PFSK-1 (cell line): ENCODE measurements around the gene PTPMT1.

Experiments used
- FOXP2 ChIP-seq: optimal IDR thresholded peaks from 2 replicates; pipeline ENCODE3; 2011; ENCODE audit warnings: borderline replicate concordance, control low read depth, inconsistent platforms; ENCODE audit not compliant: insufficient read depth; ENCODE audit errors: extremely low read length, extremely low read depth
- POLR2AphosphoS5 ChIP-seq: IDR thresholded peaks from 2 replicates; pipeline ENCODE4 v1.6.1; 2012; ENCODE audit warnings: low read depth, mild to moderate bottlenecking, control low read depth, low read length, moderate library complexity
- REST ChIP-seq, 2 experiments: IDR thresholded peaks; 2 replicates each; pipeline versions ENCODE4 v1.6.1 to v1.8.0; 2011 to 2012; ENCODE audit warnings: low read depth in 2 of 2, low read length in 2 of 2, control low read depth in 1 of 2, inconsistent platforms in 1 of 2, mild to moderate bottlenecking in 1 of 2, moderate library complexity in 1 of 2; ENCODE audit not compliant: insufficient read depth in 1 of 2
- SIN3A ChIP-seq: IDR thresholded peaks from 2 replicates; pipeline ENCODE4 v1.6.1; 2012; ENCODE audit warnings: mild to moderate bottlenecking, low read length, moderate library complexity, borderline replicate concordance; ENCODE audit not compliant: insufficient read depth
- TAF1 ChIP-seq: IDR thresholded peaks from 2 replicates; pipeline ENCODE4 v1.6.1; 2012; ENCODE audit warnings: low read length, control low read depth, borderline replicate concordance; ENCODE audit not compliant: insufficient read depth

Gene PTPMT1

GRCh38 chr11:47523490-47524225 lies 41.7 kb upstream of the PTPMT1 start:
- TF ChIP-seq SIN3A = peak; percentile 95; the same call in 1 of the 2 replicates
- TF ChIP-seq REST (IDR thresholded peaks at IDR 0.05; ENCODE audit: insufficient read depth in 1 of 2, low read depth in 2 of 2, low read length in 2 of 2) = no peak
- TF ChIP-seq FOXP2 = no peak
- no peak for TF ChIP-seq POLR2AphosphoS5
- no peak for TF ChIP-seq TAF1

GRCh38 chr11:47524291-47524874 lies 41.0 kb upstream of the PTPMT1 start:
- TF ChIP-seq SIN3A (no peak), REST (IDR thresholded peaks at IDR 0.05; ENCODE audit: insufficient read depth in 1 of 2, low read depth in 2 of 2, low read length in 2 of 2) (no peak), TAF1 (no peak), FOXP2 (no peak), POLR2AphosphoS5 (no peak)

GRCh38 chr11:47527186-47527585 lies 38.2 kb upstream of the PTPMT1 start:
- TF ChIP-seq FOXP2 = no peak
- no peak for TF ChIP-seq REST (IDR thresholded peaks at IDR 0.05; ENCODE audit: insufficient read depth in 1 of 2, low read depth in 2 of 2, low read length in 2 of 2)
- TF ChIP-seq SIN3A = no peak
- TF ChIP-seq POLR2AphosphoS5 = no peak
- TF ChIP-seq TAF1 = no peak

GRCh38 chr11:47529951-47530350 lies 35.4 kb upstream of the PTPMT1 start:
- no peak for TF ChIP-seq REST (IDR thresholded peaks at IDR 0.05; ENCODE audit: insufficient read depth in 1 of 2, low read depth in 2 of 2, low read length in 2 of 2)
- no peak for TF ChIP-seq SIN3A
- no peak for TF ChIP-seq FOXP2
- no peak for TF ChIP-seq POLR2AphosphoS5
- no peak for TF ChIP-seq TAF1
